Heart left ventricle (tissue), 13 donors: Measurements from ENCODE around the gene SSX1.
"Not testable (repeated sequence)": the region's sequence is repeated elsewhere in the genome, so short reads cannot be mapped to it uniquely, and the experiment has no call there.

Experiments used
- CTCF ChIP-seq, 12 donors: fragments of 200-600 bp; sonication (generic) in 4 of 12; IDR thresholded peaks; one replicate each; pipeline versions ENCODE4 v1.5.0 to v1.8.0; 2018 to 2022; ENCODE audit warnings: antibody characterized with exemption in 12 of 12, mild to moderate bottlenecking in 5 of 12
- POLR2A ChIP-seq, 2 donors: fragments of 450-650 bp; IDR thresholded peaks; one replicate each; pipeline ENCODE4 v1.6.1; 2017; ENCODE audit warnings: antibody characterized with exemption in 2 of 2, mild to moderate bottlenecking in 2 of 2, moderate library complexity in 2 of 2
- donor health status: ischemic (EF 13 %, LVEDD 7.1; RV severe dilation, severe dysfunction).
- donor health status: DM: no; HTN: yes; CAD: no.
- donor health status: DM: no; HTN: no; CAD: no.
- donor health status: ischemic (EF 25% LVEDD 6.9; RV normal size, moderate dysfunction).
- donor health status: ischemic (EF 25% LVEDD 5.7; RV mildly dilated, moderate dysfunction).
- donor health status: ischemic (EF 35%, LVEDD 5.7; RV mildly dilated, moderate dysfunction).
- donor health status: nonischemic (EF 11% LVEDD 7.7; RV severe dilation, severe dysfunction).
- donor health status: DM: yes; HTN: yes; CAD: no.
- donor health status: PGD.
- donor health status: ischemic (EF 29% LVEDD 5.4; RV normal size, mild dysfunction).
- donor health status: nonischemic (EF 23%, LVEDD 6.1; RV moderate dilation, normal function).

DNA sequence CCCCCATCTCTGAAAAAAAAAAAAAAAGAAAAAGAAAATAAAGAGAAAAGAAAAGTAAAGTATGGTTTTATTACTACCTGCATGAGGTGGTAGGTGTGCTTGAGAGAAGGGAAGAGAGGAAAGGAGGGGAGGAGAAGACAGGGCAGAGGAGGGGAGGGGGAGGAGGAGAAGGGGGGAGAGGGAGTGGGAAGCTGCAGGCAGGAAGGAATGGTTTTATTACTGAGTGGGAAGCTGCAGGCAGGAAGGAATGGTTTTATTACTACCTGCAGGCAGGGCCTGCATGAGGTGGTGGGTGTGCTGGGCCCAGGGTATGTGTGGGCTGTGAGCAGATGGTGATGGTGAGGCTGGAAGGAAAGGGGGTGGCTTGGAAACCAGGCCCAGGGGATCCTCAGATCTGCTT, 19.2 kb downstream of the SSX1 start:
- not testable (repeated sequence) for TF ChIP-seq POLR2A, CTCF (IDR thresholded peaks at IDR 0.05)
